AG10803 (cell line): ENCODE measurements around the gene CLCF1.

Experiments
- DNase-seq: peaks from one replicate; pipeline ENCODE4 v3.0.0; 2010; ENCODE audit warnings: low read depth
- H3K4me3 ChIP-seq: 2 replicates; pipeline ENCODE4 v1.5.1; 2011; ENCODE audit warnings: mild to moderate bottlenecking, low read length, control low read depth
- TF ChIP-seq, protein P1 (sequence below): conservative IDR thresholded peaks from 2 replicates; pipeline ENCODE4 v1.5.1; 2011; ENCODE audit warnings: mild to moderate bottlenecking, low read length, control low read depth, inconsistent platforms

The CLCF1 gene

DNA sequence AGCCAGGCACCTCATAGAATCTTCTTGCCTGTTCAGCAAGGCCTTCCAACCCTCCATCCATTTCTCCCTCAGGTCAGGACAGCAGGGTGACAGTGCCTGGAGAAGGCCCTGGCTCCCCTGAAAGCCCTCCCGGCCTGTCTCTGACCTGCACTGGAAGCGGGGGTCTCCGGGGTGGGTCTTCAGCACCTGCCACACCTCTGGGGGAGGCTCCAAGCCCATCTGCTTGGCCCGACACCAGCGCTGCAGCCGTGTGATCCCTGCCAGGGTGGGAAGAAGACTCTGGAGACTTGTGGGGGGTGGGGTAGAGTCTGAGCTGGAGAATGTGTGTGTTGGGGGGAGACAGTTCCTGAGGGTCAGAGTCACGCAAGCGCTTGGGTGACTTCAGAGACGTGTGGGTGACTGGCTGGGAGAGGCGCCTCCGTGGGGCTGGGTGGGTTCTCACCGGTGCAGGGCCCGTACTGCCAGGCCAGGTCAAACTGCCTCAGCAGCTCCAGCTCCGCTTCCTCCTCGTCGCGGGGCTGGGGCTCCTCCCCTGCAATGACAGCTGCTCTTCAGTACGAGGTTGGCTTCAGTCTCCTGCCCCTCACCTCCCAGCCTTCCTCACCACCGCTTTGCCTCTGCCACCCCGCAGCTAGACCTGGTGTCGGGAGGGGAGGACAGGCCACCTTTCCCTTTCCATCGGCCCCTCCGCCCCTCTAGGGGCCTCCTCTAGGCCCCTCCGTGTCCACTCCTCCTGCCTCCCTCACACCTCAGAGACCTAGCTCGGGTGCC is 20.7 kb downstream of the CLCF1 start:
- TF ChIP-seq, protein P1, sequence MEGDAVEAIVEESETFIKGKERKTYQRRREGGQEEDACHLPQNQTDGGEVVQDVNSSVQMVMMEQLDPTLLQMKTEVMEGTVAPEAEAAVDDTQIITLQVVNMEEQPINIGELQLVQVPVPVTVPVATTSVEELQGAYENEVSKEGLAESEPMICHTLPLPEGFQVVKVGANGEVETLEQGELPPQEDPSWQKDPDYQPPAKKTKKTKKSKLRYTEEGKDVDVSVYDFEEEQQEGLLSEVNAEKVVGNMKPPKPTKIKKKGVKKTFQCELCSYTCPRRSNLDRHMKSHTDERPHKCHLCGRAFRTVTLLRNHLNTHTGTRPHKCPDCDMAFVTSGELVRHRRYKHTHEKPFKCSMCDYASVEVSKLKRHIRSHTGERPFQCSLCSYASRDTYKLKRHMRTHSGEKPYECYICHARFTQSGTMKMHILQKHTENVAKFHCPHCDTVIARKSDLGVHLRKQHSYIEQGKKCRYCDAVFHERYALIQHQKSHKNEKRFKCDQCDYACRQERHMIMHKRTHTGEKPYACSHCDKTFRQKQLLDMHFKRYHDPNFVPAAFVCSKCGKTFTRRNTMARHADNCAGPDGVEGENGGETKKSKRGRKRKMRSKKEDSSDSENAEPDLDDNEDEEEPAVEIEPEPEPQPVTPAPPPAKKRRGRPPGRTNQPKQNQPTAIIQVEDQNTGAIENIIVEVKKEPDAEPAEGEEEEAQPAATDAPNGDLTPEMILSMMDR, result no peak
- peak; percentile 28 for DNase-seq
- H3K4me3 ChIP-seq, result peak overlapping the region; percentile 76

DNA sequence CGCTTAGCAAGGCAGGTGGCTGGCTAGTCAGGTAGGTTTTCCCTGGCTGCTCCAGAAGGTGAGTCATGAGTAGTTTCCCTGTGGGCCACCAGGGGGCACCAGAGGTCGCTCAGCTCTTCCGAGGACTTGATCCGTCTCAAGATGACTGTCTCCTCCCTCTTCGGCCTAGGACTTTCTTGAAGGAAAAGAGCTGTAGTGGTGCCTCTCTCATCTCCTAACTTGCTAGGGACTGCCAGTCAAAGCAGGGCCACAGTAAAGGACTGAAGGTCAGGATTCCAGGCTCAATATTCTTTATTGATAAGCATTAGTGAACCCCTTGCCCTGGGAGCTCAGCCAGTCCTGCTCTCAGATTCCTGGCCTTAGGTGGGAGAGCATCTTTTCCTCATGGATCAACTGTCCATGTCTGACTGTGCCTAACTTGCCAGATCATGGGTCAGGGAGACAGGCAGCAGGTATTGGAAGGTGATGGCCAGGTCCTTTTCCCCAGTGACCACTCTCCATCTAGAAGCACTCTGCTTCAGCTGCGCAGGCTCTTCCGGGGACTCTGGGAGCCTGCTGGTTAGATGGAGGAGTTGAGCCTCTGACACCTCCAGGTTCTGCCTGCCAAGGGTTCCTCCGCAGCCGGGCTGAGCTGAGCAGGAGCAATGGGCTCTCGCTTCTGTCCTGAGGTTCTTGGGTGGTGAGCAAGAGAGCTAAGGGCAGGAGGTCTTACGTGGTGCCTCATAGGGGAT is 22.0 kb downstream of the CLCF1 start:
- DNase-seq, result peak; percentile 81
- TF ChIP-seq, protein P1, result peak; percentile 93
- peak overlapping the region; percentile 29 for H3K4me3 ChIP-seq

DNA sequence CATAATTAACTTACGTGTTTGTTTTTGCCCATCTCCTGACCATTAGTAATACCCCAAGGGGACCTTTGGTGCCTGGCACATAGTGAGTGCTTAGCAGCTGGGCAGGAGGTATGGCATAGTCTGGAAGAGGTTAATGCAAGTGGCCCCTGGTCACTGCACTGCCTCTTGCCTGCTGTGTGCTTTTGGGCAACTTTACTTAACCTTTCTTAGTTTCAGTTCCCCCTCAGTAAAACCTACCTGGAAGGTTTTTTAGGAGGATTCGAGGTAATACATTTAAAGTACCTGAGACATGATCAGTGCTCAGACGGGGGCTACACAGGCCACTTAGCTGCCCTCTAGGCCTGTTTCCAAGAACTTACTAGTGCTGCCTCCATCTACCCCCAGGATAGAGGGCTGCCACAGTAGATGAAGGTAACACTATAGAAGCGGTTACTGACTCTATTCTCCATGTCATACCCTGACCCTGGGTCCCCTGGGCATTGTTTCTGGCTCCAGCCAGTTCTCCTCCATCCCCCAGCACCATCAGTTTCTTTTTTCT is 23.4 kb downstream of the CLCF1 start:
- DNase-seq, result no peak

DNA sequence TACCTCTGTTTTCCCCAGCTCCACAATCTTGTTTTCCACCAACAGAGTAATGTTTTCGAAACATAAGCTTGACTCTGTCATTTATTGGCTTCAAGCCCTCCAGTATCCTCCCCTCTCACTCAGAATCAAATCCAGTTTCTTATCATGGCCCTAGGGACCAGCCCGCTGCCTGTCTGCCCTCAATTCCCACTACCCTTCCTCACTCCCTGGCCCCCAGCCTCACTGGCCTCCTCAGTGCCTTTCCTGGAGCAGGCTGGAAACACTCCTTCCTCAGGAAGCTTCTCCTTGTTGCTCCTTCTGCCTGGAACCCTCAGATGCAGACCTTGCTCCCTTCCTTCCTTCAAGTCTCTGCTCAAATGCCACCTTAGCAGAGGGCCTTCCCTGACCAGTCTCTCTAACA is 23.9 kb downstream of the CLCF1 start:
- TF ChIP-seq, protein P1, result no peak
- H3K4me3 ChIP-seq, result no peak overlapping the region
- DNase-seq, result no peak

More for the DNA sequence above, 23.4 kb downstream of the CLCF1 start:
- no peak overlapping the region for H3K4me3 ChIP-seq
- TF ChIP-seq, protein P1, result no peak

DNA sequence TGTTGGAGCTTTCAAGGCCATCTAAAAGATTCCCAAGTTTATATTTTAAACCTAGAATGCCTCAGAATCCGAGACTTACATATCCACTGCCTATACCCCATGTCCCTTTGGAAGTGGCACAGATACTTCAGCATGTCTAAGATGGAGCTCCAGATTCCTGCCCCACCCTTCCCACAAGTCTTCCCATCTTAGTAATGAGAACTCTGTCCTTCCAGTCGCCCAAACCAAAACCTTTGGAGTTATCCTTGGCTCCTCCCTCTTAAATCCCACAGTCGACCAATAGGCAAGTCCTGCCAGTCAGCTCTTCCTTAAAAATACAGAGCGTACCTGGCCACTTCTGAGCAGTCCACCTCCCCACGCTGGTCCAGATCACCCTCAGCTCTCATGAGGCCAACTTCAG is 24.4 kb downstream of the CLCF1 start:
- TF ChIP-seq, protein P1, result no peak
- H3K4me3 ChIP-seq, result no peak overlapping the region
- no peak for DNase-seq

DNA sequence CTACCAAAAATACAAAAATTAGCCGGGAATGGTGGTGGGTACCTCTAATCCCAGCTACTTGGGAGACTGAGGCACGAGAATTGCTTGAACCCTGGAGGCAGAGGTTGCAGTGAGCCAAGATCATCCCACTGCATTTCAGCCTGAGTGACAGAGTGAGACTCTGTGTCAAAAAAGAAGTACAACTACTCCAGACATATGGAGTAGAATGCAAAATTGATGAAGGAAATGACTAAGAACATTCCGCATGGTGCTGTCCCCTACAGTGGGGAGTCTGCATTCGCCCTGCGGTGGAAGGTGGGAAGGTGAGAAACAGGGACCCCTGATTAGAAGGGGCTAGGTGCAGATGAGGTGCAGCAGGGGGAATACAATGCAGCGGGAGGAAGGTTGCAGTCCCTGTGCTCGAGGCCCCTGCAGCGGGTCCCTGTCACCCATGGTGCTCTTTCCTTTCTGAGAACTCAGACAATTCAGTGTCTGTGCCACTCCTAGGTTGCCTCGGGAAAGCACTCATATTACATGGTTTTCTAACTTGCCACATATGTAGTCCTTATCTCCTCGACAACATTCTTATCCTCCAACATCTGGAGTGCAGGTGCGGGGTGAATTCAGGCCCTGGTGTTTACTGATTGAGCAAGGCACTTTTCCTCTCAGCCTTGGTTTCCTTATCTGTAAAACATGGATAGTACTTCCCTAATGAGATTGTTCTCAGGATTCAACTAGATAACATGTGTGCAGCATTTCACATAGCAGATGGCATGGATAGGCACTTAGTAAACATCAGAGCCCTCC is 25.2 kb downstream of the CLCF1 start:
- H3K4me3 ChIP-seq, result no peak overlapping the region
- TF ChIP-seq, protein P1, result no peak
- DNase-seq, result peak; percentile 76
